GOT3 (cell line): ENCODE data around the gene ADH7.
"Not testable (repeated sequence)": the region's sequence is repeated elsewhere in the genome, so short reads cannot be mapped to it uniquely, and the experiment has no call there.

Source experiments
- DNase-seq: peaks from one replicate; lab custom pipeline; 2025; ENCODE audit warnings: mixed read lengths; lab: John Stamatoyannopoulos, UW

The ADH7 gene

GRCh38 chr4:99379571-99379970 lies 55.6 kb downstream of the ADH7 start:
- DNase-seq: no peak

- DNase-seq: no peak
Observed at GRCh38 chr4:99378876-99379275, 56.3 kb downstream of the ADH7 start.

GRCh38 chr4:99377341-99377740 lies 57.8 kb downstream of the ADH7 start:
- not testable (repeated sequence) for DNase-seq

GRCh38 chr4:99372464-99372863 lies 62.7 kb downstream of the ADH7 start:
- not testable (repeated sequence) for DNase-seq

GRCh38 chr4:99367817-99368216 lies 67.3 kb downstream of the ADH7 start:
- not testable (repeated sequence) for DNase-seq

GRCh38 chr4:99366491-99366890 lies 68.7 kb downstream of the ADH7 start:
- no peak for DNase-seq

- no peak for DNase-seq
Observed at GRCh38 chr4:99362768-99363167, 72.4 kb downstream of the ADH7 start.
